Amniotic epithelial cell (primary cell): ENCODE data around the gene PALB2.

Experiments
- DNase-seq: peaks from one replicate; pipeline ENCODE4 v3.0.0-alpha.2; 2010; ENCODE audit warnings: low read depth

The PALB2 gene

DNA sequence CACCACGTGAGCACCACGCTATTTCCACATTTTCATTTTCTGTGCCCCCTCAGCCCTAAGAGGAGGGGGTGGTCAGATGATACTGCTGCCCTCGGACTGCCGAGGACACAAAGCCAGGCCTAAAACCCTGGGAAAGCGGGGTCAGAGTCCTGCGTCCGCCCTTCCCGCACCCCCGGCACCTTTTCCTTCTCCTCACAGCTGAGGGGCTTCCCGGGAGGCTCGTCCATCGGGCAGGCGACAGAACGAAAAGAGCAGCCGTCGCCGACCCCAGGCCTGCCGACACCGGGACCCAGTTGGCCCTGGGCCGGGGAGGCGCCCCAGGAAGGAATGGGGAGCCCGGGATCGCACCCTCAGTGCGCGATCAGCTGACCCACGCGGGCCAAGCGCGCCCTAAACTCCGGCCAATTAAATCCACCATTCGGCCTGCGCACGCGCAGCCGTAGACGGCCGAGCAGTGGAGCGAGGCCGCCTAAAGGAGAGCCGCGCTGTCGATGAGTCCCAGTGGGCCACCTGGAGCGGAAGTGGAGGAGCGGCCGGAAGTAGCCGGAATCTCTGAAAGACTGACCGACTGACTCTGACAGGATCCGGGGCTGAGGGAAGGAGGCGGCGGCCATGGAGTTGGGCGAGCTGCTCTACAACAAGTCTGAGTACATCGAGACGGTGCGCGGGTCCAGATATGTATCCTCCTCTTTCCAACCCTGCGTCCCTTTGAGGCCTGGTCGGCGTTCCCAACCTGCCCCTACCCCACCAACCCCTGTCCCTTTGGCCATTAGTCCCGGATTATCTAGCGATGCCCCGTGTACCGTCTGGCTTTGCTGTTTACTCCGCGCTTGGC, at the start of gene PALB2, which contains the start of gene DCTN5:
Gene PALB2, minus strand, starts transcription at position 380 of the 835 bp plus-strand sequence. Its CDS starts 153 bp downstream, at position 227.
Gene DCTN5, plus strand, starts transcription at position 536 of the 835 bp plus-strand sequence. Its CDS starts 77 bp downstream, at position 613.
- DNase-seq, result peak; percentile 91

DNA sequence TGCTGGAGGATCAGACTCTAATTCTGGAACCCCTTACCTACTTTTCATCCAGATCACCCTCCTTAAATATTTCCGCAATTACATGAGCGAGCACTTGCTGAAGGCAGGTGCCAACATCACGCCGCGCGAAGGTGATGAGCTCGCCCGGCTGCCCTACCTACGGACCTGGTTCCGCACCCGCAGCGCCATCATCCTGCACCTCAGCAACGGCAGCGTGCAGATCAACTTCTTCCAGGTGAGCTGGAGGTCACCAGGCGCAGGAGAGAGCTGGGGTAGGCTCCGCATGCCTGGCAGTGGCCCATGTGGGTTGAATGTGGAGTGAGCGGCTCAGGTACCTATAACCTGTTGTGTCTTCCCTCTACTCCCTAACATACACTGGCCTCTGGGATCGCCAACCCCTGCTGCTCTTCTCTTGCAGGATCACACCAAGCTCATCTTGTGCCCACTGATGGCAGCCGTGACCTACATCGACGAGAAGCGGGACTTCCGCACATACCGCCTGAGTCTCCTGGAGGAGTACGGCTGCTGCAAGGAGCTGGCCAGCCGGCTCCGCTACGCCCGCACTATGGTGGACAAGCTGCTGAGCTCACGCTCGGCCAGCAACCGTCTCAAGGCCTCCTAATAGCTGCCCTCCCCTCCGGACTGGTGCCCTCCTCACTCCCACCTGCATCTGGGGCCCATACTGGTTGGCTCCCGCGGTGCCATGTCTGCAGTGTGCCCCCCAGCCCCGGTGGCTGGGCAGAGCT, 48.5 kb upstream of the PALB2 start:
- DNase-seq, result no peak

DNA sequence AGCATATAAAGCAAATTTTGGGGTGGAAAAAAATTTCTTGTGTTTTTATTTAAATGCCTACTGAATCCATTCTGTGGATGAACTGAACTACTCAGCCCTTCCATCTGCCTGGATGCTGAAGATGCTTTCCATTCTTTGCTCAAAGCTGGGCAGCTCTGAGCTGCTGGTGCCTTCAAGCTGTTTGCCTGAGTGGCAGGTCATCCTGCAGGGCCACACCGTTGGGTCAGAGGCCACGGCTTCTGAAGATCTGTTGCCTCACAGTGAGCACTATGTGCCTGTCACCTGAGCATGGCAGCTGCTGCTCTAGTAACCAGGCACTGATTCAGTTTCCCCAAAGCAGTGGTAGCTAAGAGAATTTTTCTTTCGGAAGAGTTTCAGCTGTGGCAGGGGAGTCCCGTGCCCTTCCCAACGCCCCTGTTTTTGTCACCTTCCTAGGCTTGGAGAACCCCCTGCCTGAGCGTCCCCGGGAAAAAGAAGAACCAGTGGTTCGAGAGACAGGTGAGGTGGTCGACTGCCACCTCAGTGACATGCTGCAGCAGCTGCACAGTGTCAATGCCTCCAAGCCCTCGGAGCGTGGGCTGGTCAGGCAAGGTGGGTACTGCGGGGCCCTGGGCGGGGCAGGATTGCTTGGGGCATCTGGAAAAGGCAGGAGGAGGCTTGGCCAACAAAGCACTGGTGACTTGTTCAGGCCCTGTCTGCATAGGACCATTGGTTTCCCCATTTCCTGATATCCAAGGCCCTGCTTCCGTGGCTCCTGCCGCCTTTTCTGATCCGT, 46.1 kb upstream of the PALB2 start:
- no peak for DNase-seq

- DNase-seq, result no peak
Observed at GRCh38 chr16:23683487-23683886, 42.4 kb upstream of the PALB2 start.

GRCh38 chr16:23682181-23682580, 41.1 kb upstream of the PALB2 start:
- DNase-seq, result peak; percentile 78

DNA sequence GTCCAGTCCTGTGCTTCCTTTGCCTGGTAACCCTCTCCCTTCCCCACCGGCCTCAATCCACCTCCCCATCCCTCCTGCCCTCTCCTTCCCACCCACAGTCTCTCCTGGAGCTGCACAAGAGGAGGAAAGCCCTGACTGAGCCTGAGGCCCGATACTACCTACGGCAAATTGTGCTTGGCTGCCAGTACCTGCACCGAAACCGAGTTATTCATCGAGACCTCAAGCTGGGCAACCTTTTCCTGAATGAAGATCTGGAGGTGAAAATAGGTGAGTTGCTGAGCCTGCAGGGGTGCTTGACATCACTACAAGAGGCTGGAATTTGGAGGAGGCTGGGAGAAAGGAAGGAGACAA, 38.9 kb upstream of the PALB2 start:
- DNase-seq, result no peak

GRCh38 chr16:23679274-23679985, 38.3 kb upstream of the PALB2 start:
- DNase-seq, result peak; percentile 63

DNA sequence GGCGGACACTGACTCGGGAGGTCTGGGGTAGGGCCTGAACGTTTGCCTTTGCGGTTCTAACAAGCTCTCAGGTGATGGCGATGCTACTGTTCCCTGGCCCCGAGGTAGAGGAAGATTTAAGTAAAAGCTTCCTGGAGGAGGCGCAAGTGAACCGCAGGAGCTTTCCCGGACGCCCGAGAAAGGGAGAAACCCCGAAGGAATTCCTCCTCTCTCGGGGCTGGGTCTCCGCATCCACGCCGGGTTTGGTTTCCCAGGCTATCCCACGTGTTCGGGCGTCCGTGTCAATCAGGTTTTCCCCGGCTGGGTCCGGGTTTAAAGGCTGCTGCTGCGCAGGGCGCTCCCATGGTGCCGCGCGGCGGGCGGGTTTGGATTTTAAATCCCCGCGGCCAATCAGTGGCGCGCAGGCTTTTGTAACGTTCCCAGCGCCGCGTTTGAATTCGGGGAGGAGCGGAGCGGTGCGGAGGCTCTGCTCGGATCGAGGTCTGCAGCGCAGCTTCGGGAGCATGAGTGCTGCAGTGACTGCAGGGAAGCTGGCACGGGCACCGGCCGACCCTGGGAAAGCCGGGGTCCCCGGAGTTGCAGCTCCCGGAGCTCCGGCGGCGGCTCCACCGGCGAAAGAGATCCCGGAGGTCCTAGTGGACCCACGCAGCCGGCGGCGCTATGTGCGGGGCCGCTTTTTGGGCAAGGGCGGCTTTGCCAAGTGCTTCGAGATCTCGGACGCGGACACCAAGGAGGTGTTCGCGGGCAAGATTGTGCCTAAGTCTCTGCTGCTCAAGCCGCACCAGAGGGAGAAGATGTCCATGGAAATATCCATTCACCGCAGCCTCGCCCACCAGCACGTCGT, 37.5 kb upstream of the PALB2 start, which contains the start of gene PLK1:
Gene PLK1, plus strand, starts transcription at position 460 of the 844 bp plus-strand sequence. Its CDS starts 44 bp downstream, at position 504.
- peak; percentile 79 for DNase-seq

- no peak for DNase-seq
Observed at GRCh38 chr16:23676924-23677480, 35.9 kb upstream of the PALB2 start.

DNA sequence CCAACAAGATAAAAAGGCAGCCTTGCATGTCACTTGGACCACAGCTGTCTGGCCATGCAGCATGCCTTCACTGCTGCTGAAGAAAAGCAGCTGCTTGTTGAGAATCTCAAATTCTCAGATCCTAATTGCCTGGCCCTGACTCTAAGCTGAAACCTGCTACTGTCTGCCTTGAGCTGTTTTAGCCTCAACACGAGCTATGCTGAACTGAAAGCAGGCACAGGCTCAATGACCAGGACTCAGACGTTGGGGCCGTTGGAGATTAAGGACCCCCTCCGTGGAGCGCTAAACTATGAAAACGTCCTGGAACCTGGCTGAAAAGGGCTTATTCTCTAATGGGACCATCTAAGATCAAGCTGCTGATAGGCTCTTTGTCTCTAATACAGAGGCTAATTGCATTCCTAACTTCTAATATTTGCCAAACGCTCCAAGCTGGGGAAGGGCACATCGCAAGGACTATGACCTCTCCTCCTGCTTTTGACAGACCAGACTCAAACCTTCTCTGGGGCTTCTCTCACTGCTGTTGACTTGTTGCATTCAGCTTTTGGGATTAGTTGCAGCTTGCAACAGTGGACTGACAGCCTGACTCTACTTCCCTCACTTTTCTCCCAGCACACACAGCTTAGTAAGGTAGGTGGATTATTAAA, 33.0 kb upstream of the PALB2 start:
- no peak for DNase-seq

DNA sequence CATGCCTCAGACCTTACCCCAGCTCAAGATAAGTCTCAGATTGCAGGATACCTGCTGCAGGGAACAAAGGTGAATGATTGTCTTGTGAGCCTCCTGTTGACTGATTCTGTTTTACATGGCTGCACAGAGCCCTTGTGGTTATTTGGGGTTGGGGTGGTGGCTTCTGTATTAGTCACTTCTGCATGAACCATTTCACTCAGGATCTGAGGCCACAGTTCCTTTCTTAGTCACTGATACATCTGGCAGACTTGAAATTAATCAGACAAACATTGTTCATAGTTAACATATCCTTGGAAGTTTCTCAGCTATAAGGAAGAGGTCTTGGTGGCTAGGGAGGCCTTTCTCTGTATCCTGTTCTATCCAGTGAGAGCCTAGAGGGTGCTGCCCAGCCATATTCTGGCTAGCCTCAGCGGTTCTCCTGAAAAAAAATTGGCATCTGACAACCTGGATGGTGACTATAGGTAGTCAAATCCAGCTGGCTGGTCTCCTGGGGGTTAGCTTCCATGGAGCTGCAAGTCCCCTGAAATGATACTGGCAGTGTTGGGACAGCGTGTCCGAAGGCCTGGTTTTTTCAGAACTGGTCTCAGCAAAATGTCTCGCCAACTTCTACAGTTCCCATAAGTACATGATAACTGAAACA, 29.1 kb upstream of the PALB2 start:
- DNase-seq, result peak; percentile 83

DNA sequence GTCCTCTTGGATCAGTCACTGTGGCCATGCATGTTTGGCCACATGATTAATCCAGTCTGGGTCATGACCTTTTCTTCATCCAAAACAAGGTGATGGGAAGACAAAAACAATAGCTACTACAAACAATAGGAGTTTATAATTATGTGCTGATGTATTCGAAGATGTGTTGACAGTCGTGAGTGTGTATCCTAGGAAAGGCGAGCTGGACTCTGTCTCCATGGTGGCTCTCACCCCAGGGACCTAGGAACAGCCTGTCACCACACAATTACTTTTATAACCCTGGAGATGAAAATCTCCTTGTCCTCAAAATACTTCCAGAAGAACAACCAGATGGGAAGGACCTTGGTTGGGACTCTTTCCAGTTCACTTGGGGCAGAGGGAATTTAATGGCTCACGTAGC, 27.8 kb upstream of the PALB2 start:
- no peak for DNase-seq

- no peak for DNase-seq
Observed at GRCh38 chr16:23668225-23668624, 27.1 kb upstream of the PALB2 start.

GRCh38 chr16:23667355-23667659, 26.2 kb upstream of the PALB2 start:
- DNase-seq, result no peak

DNA sequence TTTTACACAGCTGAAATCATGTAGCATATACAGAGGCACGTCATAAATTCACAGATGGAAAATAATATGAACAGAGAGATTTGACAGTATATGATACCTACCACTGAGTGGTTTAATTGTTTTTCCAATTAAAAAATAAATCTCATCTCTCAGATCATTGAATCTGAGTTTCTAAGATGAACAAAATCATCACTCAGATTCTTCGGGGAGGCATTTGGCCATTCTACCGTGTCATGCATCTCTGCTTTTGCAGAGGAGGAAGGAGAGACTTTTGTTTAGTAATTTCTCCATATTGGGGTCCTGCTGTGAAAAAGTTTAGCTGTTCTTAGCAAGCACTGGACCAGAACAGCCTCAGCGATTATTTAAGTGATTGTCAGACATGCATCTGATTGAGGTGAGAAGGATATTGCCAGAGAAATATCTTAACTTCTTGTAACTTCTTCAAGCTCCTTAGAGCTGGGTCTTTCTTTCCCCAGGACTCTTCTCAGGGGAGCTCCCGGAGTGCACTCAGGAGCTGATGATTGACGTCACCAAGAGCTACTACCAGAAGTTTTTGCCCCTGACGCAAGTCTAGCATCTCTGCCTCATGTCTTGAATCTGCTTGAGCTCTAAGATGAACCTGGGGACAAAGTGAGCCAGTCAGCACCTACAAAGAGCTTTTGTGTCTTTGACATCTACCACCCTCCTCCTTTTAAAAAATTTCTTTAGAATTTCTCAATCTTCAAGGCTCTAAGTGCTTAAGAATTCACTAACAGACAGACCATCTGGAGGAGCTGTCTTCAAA, 25.7 kb upstream of the PALB2 start:
- DNase-seq, result no peak

GRCh38 chr16:23663918-23664317, 22.8 kb upstream of the PALB2 start:
- DNase-seq, result no peak

- DNase-seq, result no peak
Observed at GRCh38 chr16:23651943-23652468, 10.9 kb upstream of the PALB2 start.

GRCh38 chr16:23650674-23651416, 9.7 kb upstream of the PALB2 start:
- no peak for DNase-seq
